ENCODE data around the gene SLC2A13. TPM values are rescaled to one million over a fixed set of nuclear protein-coding genes. Genes with fewer than 3 reads are reported as not detected.
"Not testable (repeated sequence)": the region's sequence is repeated elsewhere in the genome, so short reads cannot be mapped to it uniquely, and the experiment has no call there.

The SLC2A13 gene
- total RNA-seq, 2 donors from 2014 or later: 14.5 to 20.0 TPM

DNA sequence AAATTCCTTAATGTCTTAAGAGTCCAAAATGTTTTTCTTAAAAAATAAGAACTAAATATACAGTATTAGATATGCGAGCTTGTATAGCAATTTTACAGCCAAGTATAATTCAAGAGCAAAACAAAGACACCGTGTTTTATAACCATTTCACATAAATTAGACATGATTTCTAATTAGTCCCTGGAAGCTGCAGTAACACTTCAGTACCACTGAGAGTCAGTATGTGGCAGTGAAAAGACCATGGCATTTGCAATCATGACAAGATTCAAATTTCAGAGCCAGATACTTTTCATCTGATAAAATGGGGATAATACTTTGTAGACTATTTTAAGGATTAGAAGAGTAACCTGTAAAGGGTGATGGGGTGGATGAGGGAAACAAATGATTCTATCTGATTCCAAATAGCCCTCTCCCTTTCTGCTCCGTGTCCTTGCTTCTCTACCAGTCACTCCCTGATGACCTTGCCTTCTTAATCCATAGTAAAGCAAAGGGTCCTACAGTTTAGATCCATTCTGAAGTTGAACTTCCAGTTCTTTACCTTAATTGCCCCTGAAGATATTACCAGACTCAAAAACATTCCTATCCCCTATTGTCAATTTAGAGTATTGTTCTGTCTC is 340.8 kb downstream of the SLC2A13 start:
- DNase-seq (ENCODE audit: low spot score) (no peak), ATAC-seq (ENCODE audit: insufficient number of reproducible peaks, low FRiP score, low read depth) (no peak)
- no peak overlapping the region for H3K4me3 ChIP-seq
- no peaks in the 10 kb centered on the region for H3K36me3 ChIP-seq
- no peak overlapping the region for H3K27ac ChIP-seq
- H3K4me1 ChIP-seq (ENCODE audit: control insufficient read depth in 1 of 2, low read depth in 2 of 2): no peaks in the 10 kb centered on the region
- no peaks in the 10 kb centered on the region for H3K9me3 ChIP-seq
- no peaks in the 10 kb centered on the region for H3K27me3 ChIP-seq (replicated peaks; ENCODE audit: insufficient read depth)
- TF ChIP-seq CTCF (IDR thresholded peaks at IDR 0.05): peak; percentile 55

- Histone ChIP-seq H3K9me3 (no peaks in the 10 kb centered on the region), H3K36me3 (no peaks in the 10 kb centered on the region), H3K27me3 (replicated peaks; ENCODE audit: insufficient read depth) (no peaks in the 10 kb centered on the region), H3K4me1 (ENCODE audit: control insufficient read depth in 1 of 2, low read depth in 2 of 2) (no peaks in the 10 kb centered on the region), H3K4me3 (no peak overlapping the region), H3K27ac (no peak overlapping the region)
- no peak for TF ChIP-seq CTCF (IDR thresholded peaks at IDR 0.05)
- no peak for DNase-seq (ENCODE audit: low spot score)
- no peak for ATAC-seq (ENCODE audit: insufficient number of reproducible peaks, low FRiP score, low read depth)
These were observed 342.1 kb downstream of the SLC2A13 start for GRCh38 chr12:39763890-39764169.

GRCh38 chr12:39763071-39763889 is 342.6 kb downstream of the SLC2A13 start:
- H3K4me3 ChIP-seq: no peak overlapping the region
- no peaks in the 10 kb centered on the region for H3K4me1 ChIP-seq (ENCODE audit: control insufficient read depth in 1 of 2, low read depth in 2 of 2)
- no peak for TF ChIP-seq CTCF (IDR thresholded peaks at IDR 0.05)
- no peaks in the 10 kb centered on the region for H3K9me3 ChIP-seq
- ATAC-seq (ENCODE audit: insufficient number of reproducible peaks, low FRiP score, low read depth) (no peak), DNase-seq (ENCODE audit: low spot score) (no peak)
- H3K27ac ChIP-seq: no peak overlapping the region
- H3K27me3 ChIP-seq (replicated peaks; ENCODE audit: insufficient read depth): no peaks in the 10 kb centered on the region
- no peaks in the 10 kb centered on the region for H3K36me3 ChIP-seq

- Histone ChIP-seq H3K36me3 (no peaks in the 10 kb centered on the region), H3K27ac (no peak overlapping the region), H3K27me3 (replicated peaks; ENCODE audit: insufficient read depth) (no peaks in the 10 kb centered on the region), H3K4me3 (no peak overlapping the region), H3K9me3 (no peaks in the 10 kb centered on the region), H3K4me1 (ENCODE audit: control insufficient read depth in 1 of 2, low read depth in 2 of 2) (no peaks in the 10 kb centered on the region)
- no peak for DNase-seq (ENCODE audit: low spot score)
- no peak for TF ChIP-seq CTCF (IDR thresholded peaks at IDR 0.05)
- no peak for ATAC-seq (ENCODE audit: insufficient number of reproducible peaks, low FRiP score, low read depth)
These were observed 350.4 kb downstream of the SLC2A13 start for GRCh38 chr12:39755478-39755877.

- DNase-seq (ENCODE audit: low spot score): no peak
- no peak for TF ChIP-seq CTCF (IDR thresholded peaks at IDR 0.05)
- H3K4me1 ChIP-seq (ENCODE audit: control insufficient read depth in 1 of 2, low read depth in 2 of 2): no peaks in the 10 kb centered on the region
- H3K36me3 ChIP-seq: no peaks in the 10 kb centered on the region
- H3K9me3 ChIP-seq: no peaks in the 10 kb centered on the region
- H3K27me3 ChIP-seq (replicated peaks; ENCODE audit: insufficient read depth): no peaks in the 10 kb centered on the region
- H3K4me3 ChIP-seq: no peak overlapping the region
- H3K27ac ChIP-seq: no peak overlapping the region
- ATAC-seq (ENCODE audit: insufficient number of reproducible peaks, low FRiP score, low read depth): no peak
These were observed 353.3 kb downstream of the SLC2A13 start for GRCh38 chr12:39752482-39753137.

GRCh38 chr12:39746151-39746550 is 359.7 kb downstream of the SLC2A13 start:
- not testable (repeated sequence) for H3K36me3 ChIP-seq; H3K4me3 ChIP-seq; H3K4me1 ChIP-seq (ENCODE audit: control insufficient read depth in 1 of 2, low read depth in 2 of 2); ATAC-seq (ENCODE audit: insufficient number of reproducible peaks, low FRiP score, low read depth); H3K27me3 ChIP-seq (replicated peaks; ENCODE audit: insufficient read depth); DNase-seq (ENCODE audit: low spot score); H3K27ac ChIP-seq; H3K9me3 ChIP-seq

All from thoracic aorta (tissue), 2 donors.